GM19397 (cell line): Measurements from ENCODE around the gene PDGFC.
A peak's percentile ranks its signal among the peaks of the same experiment; 100 is the strongest.

Experiments
- ATAC-seq: cut with Tn5 transposase; IDR thresholded peaks from one replicate; pipeline ENCODE4 v1.9.1; 2021; ENCODE audit warnings: mild to moderate bottlenecking, moderate library complexity; ENCODE audit not compliant: unreplicated experiment

PDGFC gene

GRCh38 chr4:156975686-156976085, 4.1 kb upstream of the PDGFC start:
- ATAC-seq = no peak

DNA sequence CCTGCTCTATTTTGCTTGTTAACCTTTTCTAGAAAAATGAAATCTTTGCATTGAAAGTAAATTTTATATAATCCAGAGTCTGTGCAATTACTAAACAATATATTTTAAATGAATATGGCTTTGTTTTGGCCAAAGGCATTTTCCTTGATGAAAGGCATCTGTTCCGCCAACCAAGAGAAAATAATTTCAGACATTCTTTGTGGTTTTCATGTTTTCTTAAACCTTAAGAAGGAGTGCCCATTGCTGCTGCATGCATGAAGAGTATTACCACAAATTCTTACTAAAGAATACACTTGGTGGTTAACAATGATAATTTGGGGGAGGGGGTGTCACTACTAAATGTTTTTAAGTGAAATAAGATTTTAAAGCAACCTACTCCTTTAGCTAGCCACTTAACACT, 2.7 kb upstream of the PDGFC start:
- no peak for ATAC-seq

GRCh38 chr4:156972379-156973015, 898 bp upstream of the PDGFC start:
- ATAC-seq = peak; percentile 7

DNA sequence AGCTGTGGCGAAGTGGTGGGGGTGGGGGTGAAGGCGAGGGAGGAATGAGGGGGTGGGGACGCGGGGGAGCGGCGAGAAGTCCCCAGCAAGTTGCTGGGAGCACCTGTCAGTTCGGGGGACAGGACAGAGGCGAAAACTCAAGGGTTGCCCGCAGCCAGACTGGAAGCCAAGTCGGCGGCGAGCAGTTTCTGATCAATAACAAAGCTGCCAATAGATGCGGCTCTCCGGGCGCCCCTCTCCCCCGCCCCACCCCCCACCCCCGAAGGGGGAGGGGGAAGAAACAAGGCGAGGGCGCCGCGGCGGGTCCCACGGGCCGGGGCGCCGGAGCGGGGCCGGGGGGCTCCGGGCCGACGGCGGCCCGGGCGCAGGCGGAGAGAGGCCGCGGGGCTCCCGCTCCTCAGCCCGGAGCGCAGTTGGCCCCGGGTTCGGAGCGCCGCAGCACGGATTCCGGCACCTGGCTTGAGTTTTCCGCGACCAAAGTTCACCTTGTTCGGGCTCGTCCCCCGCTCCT, 379 bp downstream of the PDGFC start:
- ATAC-seq = peak; percentile 22

GRCh38 chr4:156970501-156971164, 966 bp downstream of the PDGFC start:
- no peak for ATAC-seq

DNA sequence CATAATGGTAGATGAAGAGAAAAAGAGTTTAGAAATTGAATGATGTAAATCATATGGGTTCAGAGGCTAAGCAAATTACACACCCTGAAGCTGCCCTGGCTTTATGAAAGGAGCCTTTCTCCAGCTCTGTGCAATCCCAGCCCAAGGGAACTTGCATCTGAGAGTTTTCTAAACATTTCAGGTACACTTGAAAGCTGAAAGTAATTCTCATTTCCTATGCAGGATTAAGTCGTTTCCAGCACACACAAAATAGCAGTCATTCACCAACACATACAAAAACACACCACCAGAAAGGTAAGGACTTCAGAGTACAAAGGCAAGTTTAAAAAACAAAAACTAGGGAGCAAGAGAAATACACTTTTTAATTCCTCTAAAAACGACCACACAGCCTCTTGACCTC, 1.7 kb downstream of the PDGFC start:
- no peak for ATAC-seq

DNA sequence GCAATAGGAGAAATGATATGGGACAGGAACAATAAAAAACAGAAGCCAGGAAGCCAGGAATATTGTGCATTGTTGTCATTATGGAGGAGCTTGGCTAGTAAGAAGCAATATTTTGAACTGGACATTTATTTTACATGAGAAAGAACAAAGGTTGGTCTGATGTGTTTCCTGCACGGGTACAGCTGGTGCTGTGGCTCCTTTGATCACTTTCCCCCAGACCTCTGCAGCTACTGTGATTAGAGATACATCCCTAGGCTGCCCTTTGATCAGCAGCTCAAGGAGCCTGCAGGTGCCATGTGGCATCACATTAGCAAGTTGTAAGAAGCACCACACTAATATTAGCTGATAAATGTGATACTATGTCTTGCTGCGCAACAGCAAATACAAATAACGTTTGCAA, 2.5 kb downstream of the PDGFC start:
- ATAC-seq = no peak

DNA sequence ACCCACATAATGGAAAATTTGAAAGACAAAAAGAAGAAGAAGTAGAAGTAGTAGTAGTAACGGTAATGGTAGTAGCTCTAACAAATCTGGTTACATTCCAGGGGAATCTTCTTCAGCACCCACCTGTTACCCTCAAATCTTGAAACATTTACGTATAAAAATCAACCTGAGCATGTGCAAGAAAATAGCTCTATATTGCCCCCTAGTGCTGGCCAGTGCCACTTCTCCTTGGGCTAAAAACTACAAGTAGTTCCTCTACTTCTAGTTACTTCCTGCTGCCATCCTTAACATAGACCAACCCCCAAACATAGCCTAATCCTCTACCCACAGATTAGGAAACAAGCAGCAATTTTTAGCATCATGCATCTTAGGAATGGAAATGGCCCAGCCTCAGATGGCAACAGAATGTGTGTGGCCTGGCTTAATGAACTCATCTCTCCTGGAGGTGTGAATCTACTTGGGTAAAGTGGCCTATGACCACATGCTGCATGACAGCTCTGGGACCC, 3.1 kb downstream of the PDGFC start:
- no peak for ATAC-seq

GRCh38 chr4:156966836-156967235, 4.8 kb downstream of the PDGFC start:
- ATAC-seq = no peak

DNA sequence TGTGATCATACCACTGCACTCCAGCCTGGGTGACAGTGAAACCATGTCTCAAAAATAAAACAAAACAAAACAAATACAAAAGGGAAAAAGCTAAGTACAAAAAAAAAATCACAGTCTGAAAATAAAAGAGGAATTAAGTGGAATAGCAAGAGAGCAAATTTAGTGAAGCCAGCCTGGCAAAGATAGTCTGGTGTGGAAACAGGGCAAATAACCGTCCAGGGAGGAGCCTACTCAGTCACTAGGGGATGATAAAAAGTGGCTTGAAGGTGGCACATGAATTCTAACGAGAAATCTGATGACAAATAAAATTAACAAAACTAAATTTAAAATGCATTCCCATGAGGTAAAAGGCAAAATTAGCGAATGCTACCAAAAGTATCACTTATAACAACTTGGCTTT, 8.2 kb downstream of the PDGFC start:
- ATAC-seq = no peak

GRCh38 chr4:156962528-156962974, 9.0 kb downstream of the PDGFC start:
- ATAC-seq = no peak

DNA sequence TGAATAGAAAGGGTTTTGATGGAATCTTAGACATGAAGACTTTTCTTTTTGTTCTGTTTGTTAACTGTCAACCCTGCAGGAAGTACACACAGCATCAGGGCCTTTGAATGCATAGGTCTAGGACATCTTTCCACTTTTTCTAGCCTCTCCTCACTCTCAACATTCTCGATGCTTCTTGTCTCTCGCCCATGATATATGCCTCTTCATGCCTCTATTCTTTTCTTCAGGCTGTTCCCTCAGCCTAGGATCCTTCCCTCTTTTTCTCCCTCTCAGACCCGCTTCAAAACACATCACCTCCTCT, 9.6 kb downstream of the PDGFC start:
- no peak for ATAC-seq

DNA sequence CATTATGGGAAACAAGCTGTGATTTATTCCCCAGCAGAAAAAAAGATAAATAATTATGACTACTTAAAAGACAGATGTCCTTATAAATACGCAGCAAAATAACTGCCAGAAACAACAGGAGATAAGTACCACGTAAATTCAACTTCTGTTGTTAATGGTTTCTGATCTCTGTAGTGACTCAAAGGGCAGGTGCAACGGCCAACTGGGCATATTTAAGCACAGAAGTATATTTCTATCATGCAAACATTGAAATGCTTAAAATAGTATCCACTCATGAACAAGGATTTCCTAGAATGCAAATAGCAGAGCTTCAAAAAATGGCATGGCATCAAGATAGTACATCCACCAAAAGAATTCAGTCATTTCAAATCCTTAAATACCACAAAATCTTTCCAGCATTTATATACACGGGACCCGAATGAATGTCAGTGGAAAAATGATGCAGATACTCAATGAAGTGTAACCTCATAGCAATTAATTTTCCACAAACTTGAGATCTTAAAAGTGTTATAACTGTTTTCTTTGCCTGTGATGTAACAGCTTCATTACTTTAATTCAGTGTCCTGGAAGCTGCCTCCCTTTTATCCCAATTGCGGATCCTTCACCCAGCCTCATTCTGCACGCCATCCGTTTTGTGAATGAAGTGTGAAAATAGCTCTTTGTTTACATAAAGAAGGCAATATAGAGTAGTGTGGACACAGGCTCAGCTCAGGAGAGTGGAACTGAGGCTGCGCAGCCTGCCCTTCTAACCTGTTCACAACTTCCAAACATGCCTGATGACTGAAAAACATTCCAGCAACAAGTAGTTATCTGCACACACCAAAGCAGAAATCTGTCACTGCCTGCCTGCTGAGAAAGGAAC, 10.2 kb downstream of the PDGFC start:
- ATAC-seq = no peak

DNA sequence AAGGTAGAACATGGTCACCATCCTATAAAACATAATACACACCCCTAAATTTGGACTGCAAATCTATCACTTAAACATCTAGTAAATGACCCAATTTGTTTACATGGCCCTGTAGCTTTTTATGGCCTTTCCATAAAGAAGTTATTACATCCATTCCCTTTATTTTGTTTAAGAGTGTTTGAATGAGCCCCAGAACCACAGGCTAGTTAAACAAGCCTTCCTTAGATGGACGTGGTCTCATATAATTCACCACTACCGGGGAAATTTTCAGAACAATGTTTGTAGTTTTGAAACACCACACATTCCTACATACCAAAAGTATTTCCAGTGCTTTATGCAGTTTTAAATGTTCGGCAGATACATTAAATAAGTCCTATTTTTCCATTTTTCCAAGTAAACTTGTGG, 12.3 kb downstream of the PDGFC start:
- no peak for ATAC-seq

- no peak for ATAC-seq
Observed at GRCh38 chr4:156958276-156959074, 13.1 kb downstream of the PDGFC start.

DNA sequence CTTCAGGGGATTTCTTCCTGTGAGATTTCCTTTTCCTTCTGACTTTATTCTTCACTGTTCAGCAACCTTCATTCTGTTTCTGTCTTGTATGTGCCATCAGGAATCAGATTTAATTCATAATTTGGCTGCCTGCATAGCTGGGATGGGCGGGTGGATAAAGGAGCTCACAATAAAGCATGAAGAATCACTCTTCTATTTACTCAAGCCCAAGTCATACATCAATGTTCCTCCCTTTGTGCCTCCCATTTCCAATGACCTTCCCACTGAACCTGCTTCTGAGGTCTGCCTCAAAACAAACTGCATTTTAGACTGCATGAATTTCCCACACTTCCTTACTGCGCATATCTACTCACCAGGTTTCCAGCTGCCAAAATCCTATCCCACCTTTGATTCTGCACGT, 14.0 kb downstream of the PDGFC start:
- no peak for ATAC-seq

DNA sequence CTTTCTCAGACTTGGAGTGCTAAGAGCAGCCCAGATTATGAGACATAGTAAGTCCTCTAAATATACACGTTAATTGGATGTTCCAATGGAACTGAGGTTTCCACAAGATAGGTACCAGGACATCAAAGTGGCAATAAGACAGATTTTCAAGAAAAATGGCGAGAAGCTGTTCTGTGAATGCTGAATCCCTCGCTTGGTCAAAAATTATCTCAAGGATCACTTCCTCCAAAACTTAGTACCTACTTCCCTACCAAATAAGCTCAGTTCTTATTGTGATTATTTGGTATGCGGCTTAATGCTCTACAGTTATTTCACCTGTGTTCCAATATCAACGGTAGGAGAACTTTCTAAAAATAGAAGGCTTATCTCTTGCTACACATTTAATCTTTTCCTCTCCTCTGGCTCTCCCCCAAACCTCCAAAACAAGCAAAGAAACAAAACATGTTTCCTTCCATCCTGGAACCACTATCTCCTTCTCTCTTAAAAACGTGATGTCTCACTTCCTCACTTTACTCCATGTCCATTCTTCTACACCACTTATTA, 14.7 kb downstream of the PDGFC start:
- ATAC-seq = no peak

DNA sequence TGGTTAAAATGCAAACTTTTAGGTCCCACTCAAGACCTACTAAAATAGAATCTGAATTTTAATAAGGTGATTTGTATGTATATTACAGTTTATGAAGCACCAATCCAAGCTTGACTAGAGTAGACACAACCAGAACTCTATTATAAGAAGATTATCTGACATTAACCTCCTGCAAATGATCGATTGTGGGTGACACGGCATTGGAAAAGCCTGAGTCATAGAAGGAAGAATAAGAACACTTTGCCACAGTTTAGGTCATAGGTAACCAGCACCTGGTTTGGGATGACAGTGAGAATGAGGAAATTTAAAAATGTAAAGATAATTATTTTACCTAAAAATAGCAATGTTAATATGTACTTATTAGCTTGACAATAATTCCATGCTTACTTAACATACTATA, 15.2 kb downstream of the PDGFC start:
- ATAC-seq = no peak

GRCh38 chr4:156954587-156954986, 17.0 kb downstream of the PDGFC start:
- no peak for ATAC-seq

- no peak for ATAC-seq
Observed at GRCh38 chr4:156953951-156954350, 17.6 kb downstream of the PDGFC start.

GRCh38 chr4:156953001-156953400, 18.6 kb downstream of the PDGFC start:
- no peak for ATAC-seq
